ENCODE measurements around the gene OR1L4. TPM values are rescaled to one million over a fixed set of nuclear protein-coding genes. Genes with fewer than 3 reads are reported as not detected.

OR1L4 gene
- polyA plus RNA-seq (2011; rRNA removed) (not detected in 2 replicates), polyA plus RNA-seq (2017; fragmentation: RNase III; extraction: RNeasy Plus Mini Kit Qiagen cat#74134 plus additional on column Dnase treatment) (not detected in 3 replicates), polyA minus RNA-seq (2011; rRNA and poly(A)+ RNA removed) (not detected in 2 replicates)
- not detected in 2 replicates for polyA plus RNA-seq (2012; cell fraction: cytosol; rRNA removed)
- polyA plus RNA-seq (2012; cell fraction: nucleus; rRNA removed): not detected in 2 replicates

- no peak within 1 kb of the TSS for H3K4me3 ChIP-seq
- POLR2A ChIA-PET: no interaction called here
- ATAC-seq (no peak), FAIRE-seq (no peak), DNase-seq (ENCODE audit: low read depth in 1 of 2, low spot score in 1 of 2) (no peak)
- no peak within 1 kb of the TSS for H3K4me2 ChIP-seq
- H3K4me1 ChIP-seq: no peaks in the 10 kb centered on the region
- no peak within 1 kb of the TSS for H3K27ac ChIP-seq
- H3K9me3 ChIP-seq: peaks cover 25% of the 10 kb centered on the region; the same call in 2 of the 3 replicates
- TF ChIP-seq KDM1A (IDR thresholded peaks at IDR 0.05; ENCODE audit: low read depth): no peak
- TF ChIP-seq FOSL2 (IDR thresholded peaks at IDR 0.05): no peak
- TF ChIP-seq FOSL2 (CRISPR knock-in tag; IDR thresholded peaks at IDR 0.05): no peak
- TF ChIP-seq CBX8 (IDR thresholded peaks at IDR 0.05): no peak
- no peak for TF ChIP-seq NPAS2 (CRISPR knock-in tag; IDR thresholded peaks at IDR 0.05; ENCODE audit: borderline replicate concordance)
- TF ChIP-seq SMC3 (IDR thresholded peaks at IDR 0.05): no peak
- no peak for TF ChIP-seq ATOH8 (CRISPR knock-in tag; IDR thresholded peaks at IDR 0.05; ENCODE audit: low read depth)
- no peak for TF ChIP-seq MAFK (IDR thresholded peaks at IDR 0.05; ENCODE audit: partially characterized antibody)
- TF ChIP-seq ZSCAN20 (CRISPR knock-in tag; IDR thresholded peaks at IDR 0.05): no peak
- TF ChIP-seq HOXB13 (CRISPR knock-in tag; IDR thresholded peaks at IDR 0.05; ENCODE audit: low read depth): no peak
- CTCF ChIA-PET: no interaction called here
- 4% methylated on average over 1 of the region's 1 CpG for WGBS (ENCODE audit: missing lambda C conversion rate)
Measured at GRCh38 chr9:122723690-122724089, at the start of gene OR1L4. Gene OR1L4, plus strand, starts transcription at chr9:122723990. Its CDS starts 0 bp downstream, at chr9:122723990.

GRCh38 chr9:122684851-122685250 lies 38.9 kb upstream of the OR1L4 start:
- ATAC-seq (no peak), DNase-seq (ENCODE audit: low read depth in 1 of 2, low spot score in 1 of 2) (no peak), FAIRE-seq (no peak)
- Histone ChIP-seq H3K4me2 (no peak overlapping the region), H3K27ac (no peak overlapping the region), H3K4me3 (no peak overlapping the region), H3K9me3 (peaks cover 2% of the 10 kb centered on the region; the same call in 2 of the 3 replicates), H3K4me1 (no peaks in the 10 kb centered on the region)
- TF ChIP-seq CBX8 (IDR thresholded peaks at IDR 0.05) (no peak), EHMT2 (IDR thresholded peaks at IDR 0.05; ENCODE audit: low read depth) (no peak), HES2 (IDR thresholded peaks at IDR 0.05) (no peak), USF2 (IDR thresholded peaks at IDR 0.05) (no peak)
- ChIA-PET CTCF (no interaction called here), POLR2A (no interaction called here)

GRCh38 chr9:122695696-122696095 lies 28.1 kb upstream of the OR1L4 start:
- TF ChIP-seq FOSL2 (IDR thresholded peaks at IDR 0.05) (no peak), FOSL2 (CRISPR knock-in tag; IDR thresholded peaks at IDR 0.05) (peak; percentile 35; the same call in 1 of the 2 replicates), SMC3 (IDR thresholded peaks at IDR 0.05) (no peak), PHF8 (IDR thresholded peaks at IDR 0.05; ENCODE audit: borderline replicate concordance, low read depth) (no peak), MAX (IDR thresholded peaks at IDR 0.05) (no peak)
- ChIA-PET POLR2A (no interaction called here), CTCF (no interaction called here)
- ATAC-seq (no peak), FAIRE-seq (no peak), DNase-seq (ENCODE audit: low read depth in 1 of 2, low spot score in 1 of 2) (no peak)
- Histone ChIP-seq H3K4me2 (no peak overlapping the region), H3K4me1 (no peaks in the 10 kb centered on the region), H3K9me3 (no peaks in the 10 kb centered on the region), H3K4me3 (no peak overlapping the region), H3K27ac (no peak overlapping the region)
- 93% methylated on average over 1 of the region's 1 CpG for WGBS (ENCODE audit: missing lambda C conversion rate)

GRCh38 chr9:122718038-122718437 lies 5.8 kb upstream of the OR1L4 start:
- H3K4me1 ChIP-seq: no peaks in the 10 kb centered on the region
- CTCF ChIA-PET: interaction anchor here (1.1 kb wide), 1 partner anchor 15 kb away, joined by 3 read pairs; no protein-coding TSS in a partner anchor
- DNase-seq (ENCODE audit: low read depth in 1 of 2, low spot score in 1 of 2) (no peak), ATAC-seq (no peak), FAIRE-seq (no peak)
- no peak overlapping the region for H3K4me2 ChIP-seq
- H3K27ac ChIP-seq: no peak overlapping the region
- no peak overlapping the region for H3K4me3 ChIP-seq
- WGBS (ENCODE audit: missing lambda C conversion rate): 25% methylated on average over 7 of the region's 7 CpGs
- POLR2A ChIA-PET: no interaction called here
- peaks cover 18% of the 10 kb centered on the region; the same call in 2 of the 3 replicates for H3K9me3 ChIP-seq
- no peak for TF ChIP-seq PBX3 (IDR thresholded peaks at IDR 0.05)
- TF ChIP-seq ZSCAN20 (CRISPR knock-in tag; IDR thresholded peaks at IDR 0.05): no peak
- TF ChIP-seq ESRRA (IDR thresholded peaks at IDR 0.05; ENCODE audit: borderline replicate concordance, low read length): no peak
- TF ChIP-seq EP300 (IDR thresholded peaks at IDR 0.05): no peak
- no peak for TF ChIP-seq FOXS1 (CRISPR knock-in tag; IDR thresholded peaks at IDR 0.05)
- TF ChIP-seq CBX8 (IDR thresholded peaks at IDR 0.05): no peak
- no peak for TF ChIP-seq HDAC2 (IDR thresholded peaks at IDR 0.05)
- TF ChIP-seq NR3C1 (IDR thresholded peaks at IDR 0.05): no peak
- TF ChIP-seq BCL3 (IDR thresholded peaks at IDR 0.05): no peak
- TF ChIP-seq HOXB13 (CRISPR knock-in tag; IDR thresholded peaks at IDR 0.05; ENCODE audit: low read depth): no peak
- TF ChIP-seq RAD21 (conservative IDR thresholded peaks at IDR 0.05 in 1 of 2, IDR thresholded peaks at IDR 0.05 in 1 of 2): no peak
- TF ChIP-seq SMC3 (IDR thresholded peaks at IDR 0.05): no peak
- TF ChIP-seq CEBPB (IDR thresholded peaks at IDR 0.05): no peak
- TF ChIP-seq USF2 (IDR thresholded peaks at IDR 0.05): no peak
- no peak for TF ChIP-seq HES2 (IDR thresholded peaks at IDR 0.05)
